Measurements from ENCODE around the gene MX2.

Gene MX2

GRCh38 chr21:41443562-41443961 is 81.7 kb downstream of the MX2 start:
- DNase-seq: no peak

- DNase-seq: no peak
Measured at GRCh38 chr21:41444703-41445464, 83.1 kb downstream of the MX2 start.

- no peak for DNase-seq
Measured at GRCh38 chr21:41445465-41445862, 83.6 kb downstream of the MX2 start.

- DNase-seq: no peak
Measured at GRCh38 chr21:41446586-41446985, 84.8 kb downstream of the MX2 start.

- DNase-seq: no peak
Measured at GRCh38 chr21:41447356-41447755, 85.5 kb downstream of the MX2 start.

GRCh38 chr21:41449613-41450012 is 87.8 kb downstream of the MX2 start:
- DNase-seq: no peak

GRCh38 chr21:41451753-41452676 is 90.2 kb downstream of the MX2 start:
- DNase-seq: no peak

GRCh38 chr21:41453198-41453597 is 91.4 kb downstream of the MX2 start:
- no peak for DNase-seq

- no peak for DNase-seq
Measured at GRCh38 chr21:41453761-41454160, 91.9 kb downstream of the MX2 start.

GRCh38 chr21:41458121-41458520 is 96.3 kb downstream of the MX2 start:
- DNase-seq: no peak

GRCh38 chr21:41458559-41458958 is 96.7 kb downstream of the MX2 start:
- no peak for DNase-seq

All from CD4-positive, alpha-beta T cell treated with Interferon alpha-2 for 1 hour (primary cell).